Measurements from ENCODE around the gene RCOR1. TPM values are rescaled to one million over a fixed set of nuclear protein-coding genes. Genes with fewer than 3 reads are reported as not detected.

Gene RCOR1
- total RNA-seq, 1 donor from 2014 or later = 24.3 TPM

GRCh38 chr14:102768223-102769048 lies 176.0 kb downstream of the RCOR1 start:
- Mint-ChIP-seq H3K36me3 (ENCODE audit: low read depth) (no peaks in the 10 kb centered on the region), H3K4me1 (ENCODE audit: low read depth) (peaks cover 10% of the 10 kb centered on the region), H3K27me3 (ENCODE audit: low read depth) (no peaks in the 10 kb centered on the region), H3K9me3 (no peaks in the 10 kb centered on the region), H3K27ac (no peak overlapping the region), H3K4me3 (ENCODE audit: low read depth) (no peak overlapping the region)
- intact Hi-C loops (cut with micrococcal nuclease) = no loop called here
- no peak for DNase-seq (ENCODE audit: low spot score)

- no peak overlapping the region for H3K4me3 Mint-ChIP-seq (ENCODE audit: low read depth)
- no peak overlapping the region for H3K27ac Mint-ChIP-seq
- H3K4me1 Mint-ChIP-seq (ENCODE audit: low read depth) = peaks cover 10% of the 10 kb centered on the region
- intact Hi-C loops (cut with micrococcal nuclease) = no loop called here
- H3K36me3 Mint-ChIP-seq (ENCODE audit: low read depth) = no peaks in the 10 kb centered on the region
- no peaks in the 10 kb centered on the region for H3K9me3 Mint-ChIP-seq
- DNase-seq (ENCODE audit: low spot score) = no peak
- H3K27me3 Mint-ChIP-seq (ENCODE audit: low read depth) = no peaks in the 10 kb centered on the region
Observed at GRCh38 chr14:102769049-102769327, 176.5 kb downstream of the RCOR1 start.

GRCh38 chr14:102770147-102771123 lies 178.0 kb downstream of the RCOR1 start:
- peaks cover 19% of the 10 kb centered on the region for H3K4me1 Mint-ChIP-seq (ENCODE audit: low read depth)
- no peak for DNase-seq (ENCODE audit: low spot score)
- intact Hi-C loops (cut with micrococcal nuclease) = loop anchor here (10.0 kb wide), 1 partner anchor 114 kb away; no protein-coding TSS in a partner anchor
- no peaks in the 10 kb centered on the region for H3K9me3 Mint-ChIP-seq
- no peaks in the 10 kb centered on the region for H3K27me3 Mint-ChIP-seq (ENCODE audit: low read depth)
- no peaks in the 10 kb centered on the region for H3K36me3 Mint-ChIP-seq (ENCODE audit: low read depth)
- H3K27ac Mint-ChIP-seq = no peak overlapping the region
- H3K4me3 Mint-ChIP-seq (ENCODE audit: low read depth) = no peak overlapping the region

- Mint-ChIP-seq H3K4me3 (ENCODE audit: low read depth) (no peak overlapping the region), H3K9me3 (no peaks in the 10 kb centered on the region), H3K36me3 (ENCODE audit: low read depth) (no peaks in the 10 kb centered on the region), H3K27me3 (ENCODE audit: low read depth) (no peaks in the 10 kb centered on the region), H3K4me1 (ENCODE audit: low read depth) (peaks cover 25% of the 10 kb centered on the region), H3K27ac (no peak overlapping the region)
- DNase-seq (ENCODE audit: low spot score) = no peak
- intact Hi-C loops (cut with micrococcal nuclease) = loop anchor here (10.0 kb wide), 1 partner anchor 114 kb away; no protein-coding TSS in a partner anchor
Observed at GRCh38 chr14:102771144-102771543, 178.7 kb downstream of the RCOR1 start.

GRCh38 chr14:102772781-102773570 lies 180.5 kb downstream of the RCOR1 start:
- Mint-ChIP-seq H3K36me3 (ENCODE audit: low read depth) (no peaks in the 10 kb centered on the region), H3K4me1 (ENCODE audit: low read depth) (peaks cover 29% of the 10 kb centered on the region), H3K4me3 (ENCODE audit: low read depth) (no peak overlapping the region), H3K27ac (no peak overlapping the region), H3K9me3 (no peaks in the 10 kb centered on the region), H3K27me3 (ENCODE audit: low read depth) (no peaks in the 10 kb centered on the region)
- intact Hi-C loops (cut with micrococcal nuclease) = loop anchor here (10.0 kb wide), 1 partner anchor 112 kb away; no protein-coding TSS in a partner anchor
- no peak for DNase-seq (ENCODE audit: low spot score)

GRCh38 chr14:102774391-102775153 lies 182.1 kb downstream of the RCOR1 start:
- Mint-ChIP-seq H3K27me3 (ENCODE audit: low read depth) (no peaks in the 10 kb centered on the region), H3K4me1 (ENCODE audit: low read depth) (peaks cover 30% of the 10 kb centered on the region), H3K36me3 (ENCODE audit: low read depth) (peaks cover 14% of the 10 kb centered on the region), H3K4me3 (ENCODE audit: low read depth) (no peak overlapping the region), H3K27ac (peak overlapping the region; percentile 84), H3K9me3 (no peaks in the 10 kb centered on the region)
- DNase-seq (ENCODE audit: low spot score) = peak; percentile 52
- intact Hi-C loops (cut with micrococcal nuclease) = loop anchor here (1.0 to 10.0 kb wide), 4 partner anchors 80 to 182 kb away; partner anchors contain the start of gene RCOR1

GRCh38 chr14:102775855-102776760 lies 183.7 kb downstream of the RCOR1 start:
- intact Hi-C loops (cut with micrococcal nuclease) = loop anchor here (1.0 to 10.0 kb wide), 4 partner anchors 82 to 184 kb away; partner anchors contain the start of gene RCOR1
- DNase-seq (ENCODE audit: low spot score) = peak; percentile 17
- Mint-ChIP-seq H3K9me3 (no peaks in the 10 kb centered on the region), H3K36me3 (ENCODE audit: low read depth) (peaks cover 28% of the 10 kb centered on the region), H3K4me1 (ENCODE audit: low read depth) (peaks cover 43% of the 10 kb centered on the region), H3K4me3 (ENCODE audit: low read depth) (peak overlapping the region; percentile 77), H3K27ac (peak overlapping the region; percentile 96), H3K27me3 (ENCODE audit: low read depth) (no peaks in the 10 kb centered on the region)

- intact Hi-C loops (cut with micrococcal nuclease) = loop anchor here (1.0 to 10.0 kb wide), 3 partner anchors 45 to 185 kb away; partner anchors contain the start of gene RCOR1
- Mint-ChIP-seq H3K4me1 (ENCODE audit: low read depth) (peaks cover 46% of the 10 kb centered on the region), H3K27ac (peak within 1 kb of the TSS; percentile 96), H3K27me3 (ENCODE audit: low read depth) (no peaks in the 10 kb centered on the region), H3K36me3 (ENCODE audit: low read depth) (peaks cover 30% of the 10 kb centered on the region), H3K4me3 (ENCODE audit: low read depth) (peak within 1 kb of the TSS; percentile 86), H3K9me3 (no peaks in the 10 kb centered on the region)
- peak; percentile 82 for DNase-seq (ENCODE audit: low spot score)
Observed at GRCh38 chr14:102776761-102777710, 184.6 kb downstream of the RCOR1 start, which contains the start of gene TRAF3. TSS of gene TRAF3 (plus strand) at chr14:102777449. CDS start at chr14:102870202, 92,753 bp downstream.

- DNase-seq (ENCODE audit: low spot score) = peak; percentile 15
- Mint-ChIP-seq H3K9me3 (no peaks in the 10 kb centered on the region), H3K4me3 (ENCODE audit: low read depth) (peak overlapping the region; percentile 86), H3K27ac (peak overlapping the region; percentile 83), H3K36me3 (ENCODE audit: low read depth) (peaks cover 35% of the 10 kb centered on the region), H3K4me1 (ENCODE audit: low read depth) (peaks cover 48% of the 10 kb centered on the region), H3K27me3 (ENCODE audit: low read depth) (no peaks in the 10 kb centered on the region)
- intact Hi-C loops (cut with micrococcal nuclease) = loop anchor here (1.0 to 10.0 kb wide), 5 partner anchors 27 to 186 kb away; partner anchors contain the start of gene RCOR1
Observed at GRCh38 chr14:102777711-102778337, 185.4 kb downstream of the RCOR1 start.
